Activated CD8-positive, alpha-beta T cell treated with anti-CD3 and anti-CD28 coated beads, Interleukin-2, amount 10 ng/mL, durations not matched to agents 7 days and 5 days (primary cell): ENCODE results near the gene HAUS8. TPM values are rescaled to one million over a fixed set of nuclear protein-coding genes. Genes with fewer than 3 reads are reported as not detected.

Experiments used
- ATAC-seq: fragments of 150-1000 bp; cut with Tn5 transposase; one replicate; pipeline ENCODE4 v1.10.0; 2021; ENCODE audit warnings: moderate library complexity
- CTCF ChIA-PET: fragments of 350-600 bp; sonication (Branson Sonifier 250); formaldehyde crosslinking; loops from one replicate; lab custom pipeline; 2021; ENCODE audit warnings: antibody characterized with exemption; lab: Charles Lee
- POLR2A ChIA-PET: fragments of 350-600 bp; sonication (Branson Sonifier 250); formaldehyde crosslinking; loops from one replicate; lab custom pipeline; 2021; ENCODE audit warnings: antibody characterized with exemption; lab: Charles Lee
- DNase-seq: peaks from one replicate; pipeline ENCODE4 v3.0.0-alpha.2; 2020
- H3K27ac Mint-ChIP-seq: one replicate; pipeline ENCODE4 v1.8.0; 2021; ENCODE audit warnings: mild to moderate bottlenecking, mixed read lengths
- H3K27me3 Mint-ChIP-seq: one replicate; pipeline ENCODE4 v1.8.0; 2021; ENCODE audit warnings: low read depth, mixed read lengths
- H3K36me3 Mint-ChIP-seq: one replicate; pipeline ENCODE4 v1.8.0; 2021; ENCODE audit warnings: low read depth, mixed read lengths
- H3K4me1 Mint-ChIP-seq: one replicate; pipeline ENCODE4 v1.8.0; 2021; ENCODE audit warnings: low read depth, mixed read lengths
- H3K4me3 Mint-ChIP-seq: one replicate; pipeline ENCODE4 v1.8.0; 2021; ENCODE audit warnings: mild to moderate bottlenecking, mixed read lengths
- H3K9me3 Mint-ChIP-seq: one replicate; pipeline ENCODE4 v1.8.0; 2022; ENCODE audit warnings: mixed read lengths; ENCODE audit not compliant: insufficient read depth
- total RNA-seq, 2 experiments: library from RNA; stranded (reverse); gene quantifications; one replicate each; pipeline ENCODE4 v1.2.3, GENCODE V29; 2021

HAUS8 gene
- total RNA-seq, 2 experiments from 2014 or later, result 66.0 to 66.7 TPM

- Mint-ChIP-seq H3K36me3 (no peaks in the 10 kb centered on the region), H3K27me3 (no peaks in the 10 kb centered on the region), H3K9me3 (no peaks in the 10 kb centered on the region), H3K27ac (no peak overlapping the region), H3K4me3 (no peak overlapping the region), H3K4me1 (no peaks in the 10 kb centered on the region)
- ATAC-seq, result no peak
- POLR2A ChIA-PET, result no interaction called here
- CTCF ChIA-PET, result interaction anchor here (0.5 kb wide), 1 partner anchor 285 kb away, joined by 3 read pairs; no protein-coding TSS in a partner anchor
- no peak for DNase-seq
Observed at GRCh38 chr19:17004386-17004785, 70.9 kb downstream of the HAUS8 start.

GRCh38 chr19:17002455-17002854 lies 72.8 kb downstream of the HAUS8 start:
- POLR2A ChIA-PET, result no interaction called here
- no peaks in the 10 kb centered on the region for H3K27me3 Mint-ChIP-seq
- H3K9me3 Mint-ChIP-seq, result no peaks in the 10 kb centered on the region
- H3K4me1 Mint-ChIP-seq, result no peaks in the 10 kb centered on the region
- no peaks in the 10 kb centered on the region for H3K36me3 Mint-ChIP-seq
- no peak overlapping the region for H3K4me3 Mint-ChIP-seq
- no peak for DNase-seq
- CTCF ChIA-PET, result no interaction called here
- no peak overlapping the region for H3K27ac Mint-ChIP-seq
- ATAC-seq, result no peak

GRCh38 chr19:17001603-17002183 lies 73.6 kb downstream of the HAUS8 start:
- H3K27ac Mint-ChIP-seq, result no peak overlapping the region
- no peaks in the 10 kb centered on the region for H3K27me3 Mint-ChIP-seq
- no peaks in the 10 kb centered on the region for H3K9me3 Mint-ChIP-seq
- no peak for DNase-seq
- no peaks in the 10 kb centered on the region for H3K4me1 Mint-ChIP-seq
- H3K36me3 Mint-ChIP-seq, result no peaks in the 10 kb centered on the region
- POLR2A ChIA-PET, result no interaction called here
- no peak for ATAC-seq
- H3K4me3 Mint-ChIP-seq, result no peak overlapping the region
- CTCF ChIA-PET, result no interaction called here

Other genes starting within 250 kb of the HAUS8 start
- gene SIN3B, start 246.1 kb downstream of the HAUS8 start, total RNA-seq, result 10 to 100 TPM; 30.5 to 31.9 TPM
- gene F2RL3, start 186.5 kb downstream of the HAUS8 start, total RNA-seq, result under 1 TPM; 0.34 to 0.74 TPM
- under 1 TPM; 0.11 to 0.13 TPM for gene CPAMD8, start 48.6 kb downstream of the HAUS8 start, total RNA-seq
- 100 to 1,000 TPM; 276 to 280 TPM for gene MYO9B, start 325 bp upstream of the HAUS8 start, total RNA-seq
- gene USE1, start 139.9 kb upstream of the HAUS8 start, total RNA-seq, result 10 to 100 TPM; 26.5 to 27.9 TPM
- 10 to 100 TPM; 24.3 to 28.3 TPM for gene OCEL1, start 150.8 kb upstream of the HAUS8 start, total RNA-seq
- gene NR2F6, start 170.5 kb upstream of the HAUS8 start, total RNA-seq, result 1 to 10 TPM; 4.1 to 4.3 TPM
- gene USHBP1, start 189.3 kb upstream of the HAUS8 start, total RNA-seq, result not detected
- gene BABAM1, start 192.0 kb upstream of the HAUS8 start, total RNA-seq, result 100 to 1,000 TPM; 116 to 117 TPM
- 10 to 100 TPM; 10.7 to 13.8 TPM for gene ANKLE1, start 206.4 kb upstream of the HAUS8 start, total RNA-seq
- gene ABHD8, start 228.0 kb upstream of the HAUS8 start, total RNA-seq, result 1 to 10 TPM; 8.9 to 9.7 TPM
- gene MRPL34, start 230.4 kb upstream of the HAUS8 start, total RNA-seq, result 100 to 1,000 TPM; 112 to 126 TPM
- 10 to 100 TPM; 44.6 to 49.8 TPM for gene DDA1, start 234.1 kb upstream of the HAUS8 start, total RNA-seq